Measurements from ENCODE around the gene FOXD1.

GRCh38 chr5:73431204-73431851 lies 17.2 kb downstream of the FOXD1 start:
- TF ChIP-seq CTCF (IDR thresholded peaks at IDR 0.05 in 4 of 5, conservative IDR thresholded peaks at IDR 0.05 in 1 of 5) (no peak), POLR2A (IDR thresholded peaks at IDR 0.05) (no peak)
